HG02840 (cell line): ENCODE results near the gene TMEM63A.
"Not testable (repeated sequence)": the region's sequence is repeated elsewhere in the genome, so short reads cannot be mapped to it uniquely, and the experiment has no call there.

Experiments
- ATAC-seq: cut with Tn5 transposase; IDR thresholded peaks from one replicate; pipeline ENCODE4 v1.9.1; 2021; ENCODE audit warnings: mild to moderate bottlenecking, moderate library complexity, moderate number of reproducible peaks; ENCODE audit not compliant: unreplicated experiment, low FRiP score

Gene TMEM63A

GRCh38 chr1:225846331-225847310 is 35.6 kb downstream of the TMEM63A start:
- no peak for ATAC-seq

GRCh38 chr1:225845571-225846259 is 36.5 kb downstream of the TMEM63A start:
- no peak for ATAC-seq

- ATAC-seq, result no peak
These were observed 37.1 kb downstream of the TMEM63A start for GRCh38 chr1:225845097-225845496.

GRCh38 chr1:225844236-225845061 is 37.7 kb downstream of the TMEM63A start:
- ATAC-seq, result no peak

- ATAC-seq, result no peak
These were observed 38.8 kb downstream of the TMEM63A start for GRCh38 chr1:225843426-225843795.

GRCh38 chr1:225842788-225843425 is 39.3 kb downstream of the TMEM63A start:
- no peak for ATAC-seq

- ATAC-seq, result no peak
These were observed 40.1 kb downstream of the TMEM63A start for GRCh38 chr1:225842074-225842473.

- no peak for ATAC-seq
These were observed 41.5 kb downstream of the TMEM63A start for GRCh38 chr1:225840713-225841112.

- no peak for ATAC-seq
These were observed 42.0 kb downstream of the TMEM63A start for GRCh38 chr1:225840223-225840610.

- no peak for ATAC-seq
These were observed 43.4 kb downstream of the TMEM63A start for GRCh38 chr1:225838793-225839192.

- ATAC-seq, result not testable (repeated sequence)
These were observed 45.9 kb downstream of the TMEM63A start for GRCh38 chr1:225836296-225836695.

- ATAC-seq, result no peak
These were observed 46.3 kb downstream of the TMEM63A start for GRCh38 chr1:225835856-225836255.

- ATAC-seq, result no peak
These were observed 47.5 kb downstream of the TMEM63A start for GRCh38 chr1:225834417-225835329.

- no peak for ATAC-seq
These were observed 51.3 kb downstream of the TMEM63A start for GRCh38 chr1:225830841-225831240.

- ATAC-seq, result no peak
These were observed 53.4 kb downstream of the TMEM63A start for GRCh38 chr1:225828706-225829345.

- ATAC-seq, result no peak
These were observed 55.1 kb downstream of the TMEM63A start for GRCh38 chr1:225827076-225827475.

- ATAC-seq, result no peak
These were observed 56.6 kb downstream of the TMEM63A start for GRCh38 chr1:225825607-225826007.

GRCh38 chr1:225825078-225825477 is 57.1 kb downstream of the TMEM63A start:
- ATAC-seq, result no peak

- no peak for ATAC-seq
These were observed 57.6 kb downstream of the TMEM63A start for GRCh38 chr1:225824533-225824941.
